ENCODE results near the gene PTGR1.
A peak's percentile ranks its signal among the peaks of the same experiment; 100 is the strongest.
"Not testable (repeated sequence)": the region's sequence is repeated elsewhere in the genome, so short reads cannot be mapped to it uniquely, and the experiment has no call there.

The PTGR1 gene

DNA sequence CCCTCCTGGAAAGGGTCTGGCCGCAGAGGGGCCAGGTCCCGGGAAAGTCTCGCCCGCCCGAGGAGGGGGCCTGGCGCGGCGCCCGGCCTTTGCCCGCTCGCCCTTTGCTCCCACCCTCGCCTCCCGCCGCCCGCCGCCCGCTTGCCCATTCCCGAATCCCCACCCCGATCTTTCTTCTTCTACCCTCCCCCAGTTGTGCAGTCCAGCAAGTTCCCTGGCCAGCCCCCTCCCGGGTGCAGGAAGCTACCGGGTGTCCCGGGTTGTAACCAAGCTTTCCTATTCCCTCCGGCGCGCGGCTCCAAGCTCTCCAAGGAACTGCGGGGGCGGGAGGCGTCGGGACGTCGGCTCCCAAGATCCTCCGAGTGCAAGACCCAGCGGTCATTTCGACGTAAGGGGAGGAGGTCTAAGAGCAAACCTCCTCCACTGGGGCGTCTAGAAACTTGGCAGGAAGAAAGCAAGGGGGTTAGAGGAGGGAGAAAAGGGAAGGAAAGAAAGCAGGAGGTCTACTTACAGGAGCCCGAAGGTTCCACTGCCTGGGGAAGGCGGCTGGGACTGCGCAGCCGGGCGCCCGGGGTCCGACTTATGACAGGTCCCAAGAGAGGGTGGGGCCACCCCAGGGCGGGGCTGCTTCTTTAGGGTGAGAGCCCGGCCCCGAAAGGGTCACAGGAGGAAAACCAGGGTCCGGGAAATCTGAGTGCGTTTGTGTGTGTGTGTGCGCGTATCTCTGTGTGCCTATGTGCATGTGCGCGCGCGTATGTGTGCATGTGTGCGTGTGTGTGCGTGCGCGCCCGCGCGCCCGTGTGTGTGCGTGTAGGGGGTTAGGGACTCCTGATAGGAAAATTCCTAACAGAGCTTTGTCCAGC is at the start of gene PTGR1:
PTGR1 (minus strand) TSS at position 556 of the 863 bp plus-strand sequence. CDS start 2,225 bp downstream, outside the sequence.
- DNase-seq, result peak; percentile 10

DNA sequence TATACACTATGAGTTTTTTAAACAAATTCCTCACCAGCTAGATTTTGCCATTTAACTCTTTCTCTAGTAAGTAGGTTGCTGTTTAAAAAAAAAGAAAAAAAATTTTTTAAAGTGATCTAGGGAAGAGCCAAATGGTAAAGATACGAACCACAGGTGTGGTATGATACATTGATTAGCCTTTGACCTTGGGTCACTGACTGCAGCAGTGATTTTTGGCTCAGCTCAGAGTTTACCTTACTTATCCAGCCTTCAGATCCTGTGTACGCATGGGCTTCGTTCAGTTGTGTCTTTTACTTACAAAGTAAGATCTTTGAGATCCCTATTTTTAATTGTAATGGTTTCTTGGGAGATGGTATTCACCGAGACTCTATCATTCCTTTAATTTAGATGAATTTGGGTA is 49.6 kb upstream of the PTGR1 start:
- no peak for DNase-seq

DNA sequence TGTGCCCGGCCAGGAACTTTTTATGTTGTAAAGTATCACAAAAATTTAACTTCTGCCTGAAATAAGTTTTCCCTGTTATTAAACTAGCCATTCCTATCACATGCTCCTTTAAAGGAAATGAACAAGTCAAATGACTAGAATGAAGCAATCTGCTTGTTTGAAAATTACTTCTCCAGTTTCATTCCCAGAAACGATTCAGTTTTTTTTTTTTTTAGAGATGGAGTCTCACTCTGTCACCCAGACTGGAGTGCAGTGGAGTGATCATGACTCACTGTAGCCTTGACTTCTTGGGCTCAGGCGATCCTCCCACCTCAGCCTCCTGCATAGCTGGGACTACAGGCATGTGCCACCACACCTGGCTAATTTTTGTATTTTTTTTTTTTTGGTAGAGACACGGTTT is 48.6 kb upstream of the PTGR1 start:
- no peak for DNase-seq

DNA sequence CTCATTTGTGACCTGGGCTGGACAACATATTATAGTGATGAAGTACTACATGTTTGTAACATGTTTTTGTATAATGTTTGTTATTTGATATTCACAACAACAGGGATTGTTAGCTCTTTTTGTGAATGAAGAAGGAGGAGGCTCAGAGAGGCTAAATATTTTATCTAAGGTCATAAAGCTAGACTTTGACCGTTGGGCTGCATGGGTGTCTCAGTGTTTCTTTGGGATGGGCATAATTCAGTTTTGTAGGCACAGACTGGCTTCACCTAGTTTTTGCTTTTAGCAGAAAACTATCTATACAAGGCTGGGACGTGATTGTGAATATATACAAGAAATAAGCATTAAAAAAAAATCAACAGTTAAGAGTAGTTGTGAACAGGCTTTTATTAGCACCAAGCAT is 47.0 kb upstream of the PTGR1 start:
- DNase-seq, result no peak

DNA sequence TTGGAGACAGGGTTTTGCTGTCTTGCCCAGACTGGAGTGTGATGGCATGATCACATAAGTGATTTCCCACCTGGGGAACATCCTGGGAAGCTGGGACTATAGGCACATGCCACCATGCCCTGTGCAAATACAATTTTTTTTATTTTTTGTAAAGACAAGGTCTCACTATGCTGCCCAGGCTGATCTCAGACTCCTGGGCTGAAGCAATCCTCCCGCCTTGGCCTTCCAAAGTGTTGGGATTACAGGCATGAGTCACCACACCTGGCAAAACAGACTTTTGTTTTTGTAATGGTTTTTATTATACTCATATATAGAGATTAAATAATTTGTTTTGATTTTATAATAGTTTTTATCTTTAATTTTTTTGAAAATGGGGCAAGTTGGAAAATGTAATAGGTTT is 46.4 kb upstream of the PTGR1 start:
- no peak for DNase-seq

DNA sequence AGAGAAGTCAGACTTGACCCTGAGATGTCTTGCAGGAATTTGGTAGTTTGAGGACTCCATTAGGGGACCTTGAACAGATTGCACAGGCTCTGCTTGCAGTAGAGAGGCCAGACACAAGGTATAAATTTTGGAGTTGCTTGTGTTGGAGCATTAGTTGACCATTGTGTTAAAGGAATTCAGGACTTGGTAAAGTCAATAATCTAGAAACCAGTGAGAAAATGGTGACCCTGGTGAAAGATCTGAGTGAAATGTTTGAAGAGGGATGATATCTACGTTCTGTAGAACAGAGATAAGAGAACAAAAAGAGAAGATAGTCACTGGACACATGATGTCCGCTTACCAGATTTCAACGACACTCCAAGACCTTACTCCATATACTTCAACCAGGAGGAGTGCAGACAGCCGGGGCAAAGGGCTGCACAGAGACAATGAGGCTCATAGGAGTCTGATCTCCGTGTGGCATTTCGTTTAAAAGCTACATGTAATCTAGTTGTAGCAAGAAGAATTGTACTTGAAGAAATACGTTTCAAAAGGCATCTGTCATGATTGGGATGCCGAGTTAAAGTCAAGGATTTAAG is 44.8 kb upstream of the PTGR1 start:
- DNase-seq, result no peak

DNA sequence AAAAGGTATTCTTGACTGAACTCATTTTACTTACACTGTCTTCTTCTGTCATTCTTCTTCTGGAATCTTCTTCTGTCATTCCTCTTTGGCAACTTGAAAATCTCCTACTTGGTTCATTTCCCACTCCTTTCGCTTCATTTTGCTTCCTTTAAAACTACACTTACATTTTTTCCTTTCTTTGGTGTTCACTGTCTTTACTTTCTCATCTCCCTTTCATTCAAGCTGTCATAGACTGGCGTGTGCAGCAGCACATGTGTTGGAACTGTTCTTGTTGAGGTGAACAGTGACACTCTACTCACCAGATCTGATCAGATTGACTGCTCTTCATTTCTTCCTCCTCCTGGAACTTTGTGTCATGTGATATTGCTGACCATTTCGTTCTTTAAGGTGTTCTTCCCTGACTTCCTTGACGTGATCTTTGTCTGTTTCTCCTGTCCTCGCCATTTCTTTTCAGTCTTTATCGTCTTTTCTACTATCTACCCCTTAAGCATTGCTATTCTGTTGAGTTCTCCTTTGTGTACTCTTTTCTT is 38.0 kb upstream of the PTGR1 start:
- no peak for DNase-seq

DNA sequence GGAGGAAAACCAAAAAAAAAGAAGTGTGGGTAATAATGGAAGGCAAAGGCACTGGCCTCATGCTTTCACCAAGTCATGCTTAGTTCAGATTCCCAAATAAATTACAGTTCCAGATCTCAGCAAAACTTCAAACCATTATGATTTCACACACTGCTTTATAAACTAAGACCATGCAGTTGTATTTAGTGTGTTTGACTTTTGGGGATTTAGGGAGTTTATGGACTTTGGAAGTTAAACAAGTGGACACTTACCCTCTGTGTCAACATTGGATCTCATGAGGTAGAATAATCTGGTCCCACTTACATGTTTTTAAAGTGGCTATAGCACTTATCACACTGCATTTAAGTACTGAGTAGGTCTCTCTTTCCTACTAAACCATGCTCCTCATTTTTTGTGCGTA is 35.4 kb upstream of the PTGR1 start:
- no peak for DNase-seq

DNA sequence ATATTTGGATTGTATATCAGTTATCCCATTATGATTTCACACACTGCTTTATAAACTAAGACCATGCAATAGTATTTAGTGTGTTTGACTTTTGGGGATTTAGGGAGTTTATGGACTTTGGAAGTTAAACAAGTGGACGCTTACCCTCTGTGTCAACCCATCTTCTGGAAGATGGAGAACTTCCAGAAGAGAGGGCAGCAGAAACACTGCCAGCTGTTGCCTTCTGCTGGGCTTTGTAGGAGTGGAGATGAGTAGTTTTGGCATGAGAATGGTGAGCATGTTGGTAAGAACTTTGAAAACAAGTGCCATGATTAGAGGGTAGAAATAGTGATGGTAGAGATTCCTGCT is 33.9 kb upstream of the PTGR1 start:
- DNase-seq, result no peak

DNA sequence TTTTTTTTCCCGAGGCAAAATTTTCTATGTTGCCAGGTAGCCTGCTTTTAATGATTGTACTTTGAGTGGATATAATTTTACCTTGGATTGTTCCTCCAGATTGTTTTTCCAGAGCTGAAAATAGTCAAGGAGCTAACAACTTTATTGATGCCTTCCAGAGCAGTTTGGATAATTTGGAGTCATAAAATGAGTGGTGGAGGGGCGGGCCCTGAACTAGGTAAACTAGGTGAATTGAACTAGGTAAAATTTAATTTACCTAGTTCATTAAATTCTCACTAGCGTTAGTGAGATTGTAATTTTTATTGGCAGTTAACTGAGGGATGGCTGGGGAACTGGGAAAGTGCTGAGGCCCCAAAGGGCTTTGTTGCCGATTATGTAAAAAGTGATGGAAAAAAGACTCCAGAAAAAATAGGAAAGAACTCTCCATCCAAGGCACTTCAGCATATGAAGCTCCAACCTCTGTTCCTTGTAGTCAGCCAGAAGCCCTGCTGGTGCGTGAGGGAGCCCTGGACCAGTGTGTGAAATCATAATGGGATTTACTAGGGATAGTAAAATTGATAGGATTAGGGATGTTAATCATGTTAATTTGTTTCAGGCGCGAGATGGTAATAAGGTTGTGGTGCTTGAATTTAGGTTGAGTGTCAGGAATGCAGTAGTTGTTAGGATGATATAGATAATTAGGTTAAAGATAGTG is 33.4 kb upstream of the PTGR1 start:
- DNase-seq, result no peak

DNA sequence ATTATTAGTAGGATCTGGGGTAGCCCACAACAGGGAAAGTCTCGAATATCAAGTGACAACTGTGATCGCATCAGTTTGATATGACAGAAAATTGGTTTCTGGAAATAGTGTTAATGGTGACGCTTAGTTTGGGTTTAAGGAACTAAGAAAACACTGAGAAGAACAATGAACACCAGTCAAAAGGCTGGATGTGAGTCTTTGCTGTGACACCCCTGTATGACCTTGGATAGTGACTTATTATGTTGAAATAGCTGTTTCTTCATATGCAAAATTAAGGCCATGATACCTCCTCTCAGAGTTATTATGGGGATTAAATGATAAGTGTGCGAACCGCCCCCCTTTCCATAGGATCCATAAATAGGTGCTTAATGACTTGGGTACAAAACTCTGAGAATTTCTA is 32.6 kb upstream of the PTGR1 start:
- DNase-seq, result no peak

DNA sequence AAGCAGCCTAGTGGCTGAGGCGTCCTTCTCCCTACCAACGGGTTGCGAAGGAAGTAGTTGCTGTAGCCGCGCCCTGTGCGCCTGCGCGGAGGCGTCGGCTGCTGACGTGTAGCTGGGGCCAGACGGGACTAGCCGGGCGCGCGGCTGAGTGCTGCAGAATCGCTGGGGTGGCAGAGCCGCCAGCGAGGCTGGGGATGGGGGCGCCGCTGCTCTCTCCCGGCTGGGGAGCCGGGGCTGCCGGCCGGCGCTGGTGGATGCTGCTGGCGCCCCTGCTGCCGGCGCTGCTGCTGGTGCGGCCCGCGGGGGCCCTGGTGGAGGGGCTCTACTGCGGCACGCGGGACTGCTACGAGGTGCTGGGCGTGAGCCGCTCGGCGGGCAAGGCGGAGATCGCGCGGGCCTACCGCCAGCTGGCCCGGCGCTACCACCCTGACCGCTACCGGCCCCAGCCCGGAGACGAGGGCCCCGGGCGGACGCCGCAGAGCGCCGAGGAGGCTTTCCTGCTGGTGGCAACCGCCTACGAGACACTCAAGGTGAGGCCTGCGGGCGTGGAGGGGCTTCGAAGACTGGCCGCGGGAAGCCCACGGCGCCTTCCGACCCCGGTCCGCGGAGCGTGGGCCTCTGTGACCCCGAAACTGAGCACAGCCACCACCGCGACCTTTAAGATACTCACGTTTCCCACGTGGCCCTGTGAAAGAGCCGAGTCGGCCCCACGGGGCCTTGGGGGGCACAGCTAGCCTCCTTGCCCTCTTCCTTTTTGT is 31.9 kb upstream of the PTGR1 start, which contains the start of gene DNAJC25:
DNAJC25 (plus strand) TSS at position 121 of the 758 bp plus-strand sequence; CDS start at position 195, 74 bp downstream.
- peak; percentile 96 for DNase-seq

DNA sequence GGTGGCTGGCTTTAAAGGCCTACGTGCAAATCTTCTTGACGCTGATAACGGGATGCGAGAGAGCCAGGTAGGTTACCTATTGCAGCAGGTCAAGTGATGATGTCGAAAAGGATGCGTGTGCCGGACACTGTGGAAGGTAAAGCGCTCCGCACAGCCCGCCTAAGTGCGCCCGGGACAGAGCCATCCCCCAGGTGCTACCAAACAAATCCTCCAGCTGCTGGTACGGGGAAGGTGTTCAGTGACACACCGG is 31.4 kb upstream of the PTGR1 start:
- no peak for DNase-seq

DNA sequence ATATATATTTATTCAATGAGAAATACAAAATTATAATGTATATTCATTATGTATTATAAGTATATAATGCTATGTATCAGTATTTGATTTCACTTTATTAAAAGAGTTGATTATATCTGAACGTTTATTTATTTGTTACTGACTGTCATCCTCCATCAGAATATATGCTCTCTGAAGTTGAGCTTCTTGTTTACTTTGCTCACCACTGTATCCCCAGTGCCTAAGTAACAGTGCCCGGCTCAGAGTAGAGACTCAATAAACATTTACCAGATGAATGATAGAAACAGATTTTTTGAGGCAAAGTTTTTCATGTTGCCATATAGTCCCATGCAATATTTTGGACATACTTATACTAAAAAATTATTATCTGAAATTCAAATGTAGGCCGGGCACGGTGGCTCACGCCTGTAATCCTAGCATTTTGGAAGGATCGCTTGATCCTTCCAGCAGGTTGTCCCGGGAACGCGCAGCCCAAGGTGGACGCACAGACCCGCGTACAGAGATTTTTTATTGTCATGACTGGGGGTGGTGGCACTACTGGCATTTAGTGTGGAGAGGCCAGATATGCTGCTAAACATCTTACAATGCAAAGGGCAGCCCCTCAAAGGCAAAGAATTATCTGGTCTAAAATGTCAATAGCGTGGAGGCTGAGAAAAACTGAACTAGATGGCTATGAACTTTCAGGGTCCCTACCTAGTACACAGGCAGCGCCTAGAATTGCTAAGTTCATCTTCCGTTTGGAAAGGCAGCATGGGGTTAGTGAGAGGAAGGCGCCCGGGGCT is 30.9 kb upstream of the PTGR1 start:
- no peak for DNase-seq

DNA sequence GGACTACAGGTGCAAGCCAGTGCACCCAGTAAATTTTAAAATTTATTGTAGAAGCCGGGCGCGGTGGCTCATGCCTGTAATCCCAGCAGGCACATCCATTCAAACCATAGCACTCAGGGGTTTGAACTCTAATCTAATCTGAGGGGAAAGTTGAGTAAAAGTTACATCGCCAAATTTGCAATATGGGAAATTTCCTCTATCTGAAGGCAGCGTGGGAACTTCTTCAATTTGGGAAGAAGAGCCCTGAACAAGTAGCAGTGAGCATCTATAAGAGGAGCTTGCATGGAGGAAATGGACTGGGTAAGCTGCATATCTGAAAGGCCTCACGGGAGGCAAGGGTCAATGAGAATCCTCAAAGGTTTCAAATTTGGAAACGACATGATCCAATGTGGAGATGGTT is 29.0 kb upstream of the PTGR1 start:
- no peak for DNase-seq

DNA sequence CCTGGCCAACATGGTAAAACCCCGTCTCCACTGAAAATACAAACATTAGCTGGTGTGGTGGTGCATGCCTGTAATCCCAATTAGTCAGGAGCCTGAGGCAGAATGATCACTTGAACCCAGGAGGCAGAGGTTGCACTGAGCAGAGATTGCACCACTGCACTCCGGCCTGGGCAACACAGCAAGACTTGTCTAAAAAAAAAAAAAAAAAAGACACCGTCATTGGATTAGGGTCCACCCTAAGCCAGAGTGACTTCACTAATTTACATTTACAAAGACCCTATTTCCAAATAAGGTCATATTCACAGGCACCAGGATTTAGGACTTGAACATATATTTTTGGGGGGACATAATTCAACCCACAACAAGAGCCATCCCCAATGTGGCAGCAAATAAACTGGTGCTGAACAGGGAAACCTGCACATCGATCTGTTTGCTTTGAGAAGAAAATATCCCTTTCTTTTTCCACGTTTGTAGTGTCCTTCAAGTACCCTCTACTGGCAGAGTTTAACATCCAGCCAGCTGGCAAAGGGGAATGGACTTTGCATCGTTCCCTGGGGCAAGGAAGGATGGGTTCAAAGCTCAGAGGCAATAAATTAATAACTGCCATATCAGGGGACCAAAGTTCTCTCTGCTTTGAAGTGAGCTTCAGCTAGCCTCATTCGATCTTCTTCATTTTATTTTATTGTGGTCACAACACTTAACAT is 28.0 kb upstream of the PTGR1 start:
- DNase-seq, result no peak

DNA sequence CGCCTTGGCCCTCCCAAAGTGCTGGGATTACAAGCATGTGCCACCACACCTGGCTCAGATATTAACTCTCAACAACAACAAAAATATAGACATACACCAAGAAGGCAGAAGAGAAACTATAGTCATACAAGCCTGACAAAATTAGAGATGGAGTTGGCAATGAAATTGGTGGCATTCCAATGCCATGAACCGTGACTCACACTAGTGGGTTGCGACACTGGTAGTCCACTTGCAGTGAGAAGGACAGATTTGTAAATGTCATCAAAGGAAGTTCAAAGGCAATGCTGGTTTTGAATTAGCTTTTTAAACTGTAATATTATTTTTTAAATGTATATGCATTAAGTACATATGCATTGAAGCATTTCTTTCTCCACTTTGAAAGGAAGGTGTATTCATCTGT is 23.2 kb upstream of the PTGR1 start:
- DNase-seq, result no peak

DNA sequence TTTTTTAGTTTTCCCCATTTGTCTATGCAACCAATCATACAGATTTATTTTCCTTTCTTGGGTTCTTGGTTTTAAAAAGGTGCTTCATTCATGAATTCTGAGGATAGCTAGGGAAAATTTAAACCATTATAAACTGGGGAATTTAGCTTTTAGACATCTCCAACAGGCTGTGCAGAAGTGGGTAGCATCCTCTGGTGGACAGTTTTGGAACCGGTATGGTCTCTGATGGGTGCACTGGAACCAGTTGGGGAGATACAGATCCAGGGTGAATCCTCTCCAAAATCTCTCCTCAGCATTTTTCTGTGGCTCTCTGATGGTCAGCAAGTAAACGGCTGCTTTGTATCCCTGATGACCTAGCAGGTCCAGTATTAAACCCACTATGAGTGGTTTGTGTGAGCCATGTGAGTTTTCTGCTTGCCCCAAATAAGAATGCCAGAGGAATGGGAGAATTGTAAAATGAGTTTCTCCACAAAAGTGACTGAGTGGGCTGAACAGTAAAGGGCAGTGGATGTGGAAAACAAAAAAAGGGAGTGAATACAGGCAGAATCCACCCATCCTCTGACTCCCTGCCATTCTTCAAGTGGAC is 22.5 kb upstream of the PTGR1 start:
- DNase-seq, result peak; percentile 15

DNA sequence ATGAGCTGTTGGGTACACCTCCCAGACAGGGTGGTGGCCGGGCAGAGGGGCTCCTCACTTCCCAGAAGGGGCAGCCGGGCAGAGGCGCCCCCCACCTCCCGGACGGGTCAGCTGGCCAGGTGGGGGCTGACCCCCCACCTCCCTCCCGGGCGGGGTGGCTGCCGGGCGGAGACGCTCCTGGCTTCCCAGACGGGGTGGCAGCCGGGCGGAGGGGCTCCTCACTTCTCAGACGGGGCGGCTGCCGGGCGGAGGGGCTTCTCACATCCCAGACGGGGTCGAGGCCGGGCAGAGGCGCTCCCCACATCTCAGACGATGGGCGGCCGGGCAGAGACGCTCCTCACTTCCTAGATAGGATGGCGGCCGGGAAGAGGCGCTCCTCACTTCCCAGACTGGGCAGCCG is 17.9 kb upstream of the PTGR1 start:
- DNase-seq, result not testable (repeated sequence)

DNA sequence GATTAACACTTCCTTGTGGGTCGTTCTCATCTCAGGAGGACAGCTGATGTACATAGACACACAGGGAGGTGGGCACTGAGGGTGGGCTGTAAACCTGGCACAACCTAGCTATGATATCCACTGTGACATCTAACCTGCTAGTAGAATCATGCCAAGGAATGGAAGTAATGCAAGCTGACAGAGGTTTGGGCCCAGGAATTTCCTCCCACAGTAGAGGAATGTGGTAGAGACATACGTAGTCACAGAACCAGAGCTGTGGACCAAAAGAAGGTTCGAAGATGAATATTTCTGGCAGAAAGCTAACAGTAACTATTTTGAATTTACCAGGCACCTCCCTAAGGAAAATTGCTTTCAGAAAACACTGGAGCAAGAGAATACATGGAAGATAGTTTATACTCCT is 16.5 kb upstream of the PTGR1 start:
- no peak for DNase-seq

DNA sequence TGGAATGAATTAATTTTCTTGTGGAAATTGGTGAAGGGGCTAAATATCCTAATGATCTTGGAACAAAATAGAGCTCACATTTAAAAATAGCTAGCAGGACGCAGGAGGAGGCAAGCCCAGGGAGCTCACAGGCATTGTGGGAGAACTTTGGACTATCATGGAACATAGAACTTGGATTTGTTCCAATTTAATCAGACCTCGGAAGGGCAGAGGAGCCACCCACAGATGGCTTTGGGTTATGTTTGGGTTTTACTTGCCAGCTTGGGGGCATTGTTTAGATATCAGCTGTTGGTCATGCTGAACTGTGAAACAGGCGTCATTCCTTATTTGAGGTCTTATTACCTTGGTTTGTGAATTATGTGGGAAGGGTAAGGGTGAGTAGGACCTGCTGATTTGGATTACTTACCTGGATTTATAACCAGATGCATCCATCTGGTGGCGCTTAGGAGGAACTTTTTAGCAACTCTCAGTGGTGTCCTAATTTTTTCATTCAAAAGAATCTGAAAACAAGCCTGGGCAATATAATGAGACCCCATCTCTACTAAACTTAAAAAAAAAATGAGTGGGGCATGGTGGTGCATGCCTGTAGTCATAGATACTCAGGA is 14.1 kb upstream of the PTGR1 start:
- no peak for DNase-seq

Data from activated naive CD4-positive, alpha-beta T cell treated with Interleukin-2 at 50 U/mL for 16 hours (primary cell).